GM18909 (cell line): Measurements from ENCODE around the gene GALNTL6.

Source experiments
- ATAC-seq: cut with Tn5 transposase; IDR thresholded peaks from one replicate; pipeline ENCODE4 v1.9.1; 2021; ENCODE audit warnings: mild to moderate bottlenecking; ENCODE audit not compliant: unreplicated experiment, poor library complexity

GALNTL6 gene

DNA sequence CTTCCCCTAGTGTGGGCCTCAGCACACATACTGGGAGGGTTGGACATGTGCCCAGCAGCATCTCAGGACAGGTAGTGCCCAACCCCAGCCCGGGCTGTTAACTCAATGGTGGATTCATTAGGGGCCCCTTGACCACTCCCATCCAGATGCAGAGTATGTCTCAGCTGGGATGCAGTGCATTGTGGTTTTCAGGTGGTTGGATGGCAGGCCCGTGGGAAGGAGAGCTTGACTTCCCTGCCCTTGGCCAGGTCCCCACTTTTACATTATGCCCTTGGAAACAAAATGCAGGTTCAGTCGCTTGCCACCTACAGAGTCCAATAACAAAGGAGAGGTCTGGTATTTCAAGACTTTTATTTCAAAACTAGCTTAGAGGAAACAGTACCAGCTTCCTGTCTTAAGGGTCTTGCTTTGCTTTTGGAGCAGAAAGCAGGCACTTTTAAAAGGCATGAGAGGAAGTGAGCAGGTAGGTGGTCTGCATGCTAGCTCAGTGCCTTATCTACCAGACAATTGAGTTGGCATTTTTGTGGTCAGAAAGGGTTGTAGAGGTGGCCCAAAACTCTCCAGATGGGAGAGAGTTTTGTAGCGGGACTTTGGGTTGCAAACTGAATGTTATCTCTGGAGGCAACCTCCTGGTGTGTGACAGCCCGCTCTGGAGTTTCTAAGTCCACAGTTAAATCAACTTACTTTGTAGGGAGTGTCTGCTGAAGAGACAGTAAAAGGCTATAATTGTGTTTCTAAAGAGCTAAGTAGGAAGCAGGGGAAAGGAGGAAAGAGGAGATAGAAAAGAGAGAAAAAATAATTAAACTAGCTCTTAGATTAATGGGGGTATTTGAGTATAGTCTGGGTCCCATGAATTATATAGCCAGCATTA lies 171.0 kb downstream of the GALNTL6 start:
- ATAC-seq, result no peak

DNA sequence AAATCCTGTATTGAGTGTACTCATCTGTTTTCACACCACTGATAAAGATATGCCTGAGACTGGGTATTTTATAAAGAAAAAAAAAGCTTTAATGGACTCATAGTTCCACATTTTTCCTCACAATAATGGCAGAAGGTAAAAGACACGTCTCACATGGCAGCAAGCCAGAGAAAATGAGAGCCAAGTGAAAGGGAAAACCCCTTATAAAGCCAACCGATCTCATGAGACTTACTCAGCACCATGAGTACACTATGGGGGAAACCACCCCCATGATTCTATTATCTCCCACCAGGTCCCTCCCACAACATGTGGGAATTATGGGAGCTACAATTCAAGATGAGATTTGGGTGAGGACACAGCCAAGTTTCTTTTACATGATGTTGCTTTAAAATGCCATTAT lies 171.9 kb downstream of the GALNTL6 start:
- no peak for ATAC-seq

DNA sequence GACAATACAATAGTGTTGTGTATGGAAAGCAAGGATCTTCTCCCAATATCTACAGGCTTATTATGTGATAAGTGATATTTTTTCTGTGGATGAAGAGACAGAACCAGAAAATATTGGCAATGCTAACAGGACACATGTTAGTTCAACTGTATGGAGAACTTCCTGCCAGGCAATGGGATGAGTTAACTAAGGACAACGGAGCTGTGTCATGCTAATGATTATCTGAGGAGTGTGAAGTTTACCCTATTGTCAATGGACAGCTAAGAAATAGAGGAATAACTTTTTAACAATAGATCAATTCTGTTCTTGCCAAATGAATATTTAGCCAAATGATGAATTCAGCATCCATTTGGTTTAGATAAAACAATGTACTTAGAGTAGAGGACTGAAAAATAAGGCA lies 180.0 kb downstream of the GALNTL6 start:
- ATAC-seq, result no peak

DNA sequence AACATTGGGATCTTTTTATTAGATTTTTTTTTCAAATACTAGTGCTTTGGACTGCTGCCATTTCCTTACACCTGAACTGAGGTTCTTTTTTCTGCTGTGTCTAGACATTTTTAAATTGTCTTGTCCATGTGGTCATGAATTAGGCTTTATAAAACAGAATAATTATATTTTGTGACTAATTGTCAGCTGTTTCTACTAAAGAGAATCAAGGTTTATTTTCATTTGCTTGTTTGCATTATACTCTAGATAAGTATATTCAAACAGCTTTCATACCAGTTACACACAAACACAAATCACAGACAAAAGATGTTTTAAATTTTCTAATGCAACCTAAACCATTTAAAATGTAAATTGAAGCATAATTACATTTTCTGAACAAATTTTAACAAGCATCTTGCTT lies 194.7 kb downstream of the GALNTL6 start:
- no peak for ATAC-seq

DNA sequence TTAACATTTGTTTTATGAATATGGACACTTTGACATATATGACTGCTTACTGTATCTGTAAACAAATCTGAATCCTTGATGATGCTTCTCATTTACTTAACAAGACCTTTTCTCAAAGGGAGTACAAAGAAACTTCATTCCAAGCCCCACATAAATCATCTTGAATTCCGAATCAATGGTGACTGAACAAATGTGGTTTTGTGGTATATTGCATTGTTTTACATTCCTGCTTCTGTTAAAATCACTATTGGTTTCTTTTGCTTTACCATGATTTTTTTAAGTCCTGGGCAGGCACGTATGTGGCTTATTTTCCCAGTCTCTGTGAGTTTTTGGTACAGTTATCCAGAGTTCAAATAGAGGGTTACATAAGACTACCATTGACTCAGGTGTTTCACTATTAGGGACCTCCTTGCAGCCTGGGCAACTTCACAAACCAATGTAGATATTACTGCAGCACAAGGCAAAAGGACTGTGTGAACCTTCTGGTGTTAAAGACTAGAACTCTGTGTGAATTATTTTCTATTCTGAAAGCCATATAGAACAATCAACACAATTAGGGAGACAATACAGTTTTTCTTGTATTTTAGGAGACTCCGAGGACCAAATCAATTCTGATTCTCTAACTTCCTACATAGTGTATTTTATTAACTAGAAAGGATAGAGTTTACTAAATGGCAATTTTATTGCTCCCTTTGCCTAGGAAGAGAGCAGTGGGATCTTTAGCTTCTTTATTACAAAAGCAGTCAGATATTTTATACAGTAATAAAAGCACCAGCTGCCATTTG lies 196.4 kb downstream of the GALNTL6 start:
- no peak for ATAC-seq

DNA sequence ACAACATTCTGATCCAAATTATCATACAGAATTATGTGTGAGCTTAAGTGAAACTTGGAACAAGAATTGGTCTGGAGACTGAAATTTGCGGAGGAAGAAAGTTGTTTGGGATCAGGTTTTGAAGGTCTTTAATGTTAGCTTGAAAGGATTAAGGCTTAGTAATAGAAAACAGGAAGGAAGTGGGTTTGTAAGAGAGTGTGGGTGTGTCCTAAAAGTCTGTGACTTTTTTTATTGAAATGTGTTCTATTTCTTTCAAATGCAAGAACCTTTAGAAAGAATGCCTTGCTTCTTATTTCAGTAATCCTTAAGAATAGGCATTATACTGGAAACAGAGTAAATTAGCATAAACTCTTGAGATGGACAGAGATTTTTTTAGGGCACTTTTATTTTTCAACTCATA lies 198.0 kb downstream of the GALNTL6 start:
- ATAC-seq, result no peak

DNA sequence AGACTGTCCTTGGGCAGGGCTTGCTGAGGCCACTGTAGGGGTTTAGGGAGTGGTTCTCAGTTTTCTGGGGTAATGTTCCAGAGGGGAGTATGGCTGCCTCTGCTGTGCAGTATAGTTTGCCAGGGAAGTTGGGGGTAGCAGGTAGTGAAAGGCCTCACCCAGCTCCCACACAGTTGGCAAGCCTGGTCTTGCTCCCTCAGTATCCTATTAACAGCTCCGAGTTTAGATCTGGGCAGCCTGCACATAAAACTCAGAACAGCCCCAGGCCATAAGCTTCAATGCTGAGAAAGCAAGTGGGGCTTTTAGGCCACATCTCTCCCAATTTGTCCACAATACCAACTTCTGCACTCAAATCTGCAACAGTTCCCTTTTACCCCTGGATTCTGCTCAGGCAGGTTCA lies 205.2 kb downstream of the GALNTL6 start:
- no peak for ATAC-seq

DNA sequence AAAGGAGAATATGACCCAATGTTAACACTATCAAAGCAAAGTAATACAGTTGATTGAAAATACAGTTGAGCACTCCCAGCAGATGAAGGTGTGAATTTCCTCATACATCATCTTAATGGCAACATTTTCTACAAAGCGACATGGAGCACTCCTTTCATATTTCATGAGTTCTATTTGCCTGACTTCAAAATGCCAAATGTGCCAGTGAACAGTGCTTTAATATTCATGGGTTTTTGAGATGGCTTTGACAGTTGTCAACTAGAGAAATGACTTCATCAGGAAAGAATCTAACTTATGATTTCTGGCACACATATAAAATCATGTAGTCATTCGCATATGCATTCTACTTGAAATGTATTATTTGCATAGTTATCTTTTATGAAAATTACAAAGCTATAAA lies 222.4 kb downstream of the GALNTL6 start:
- ATAC-seq, result no peak

DNA sequence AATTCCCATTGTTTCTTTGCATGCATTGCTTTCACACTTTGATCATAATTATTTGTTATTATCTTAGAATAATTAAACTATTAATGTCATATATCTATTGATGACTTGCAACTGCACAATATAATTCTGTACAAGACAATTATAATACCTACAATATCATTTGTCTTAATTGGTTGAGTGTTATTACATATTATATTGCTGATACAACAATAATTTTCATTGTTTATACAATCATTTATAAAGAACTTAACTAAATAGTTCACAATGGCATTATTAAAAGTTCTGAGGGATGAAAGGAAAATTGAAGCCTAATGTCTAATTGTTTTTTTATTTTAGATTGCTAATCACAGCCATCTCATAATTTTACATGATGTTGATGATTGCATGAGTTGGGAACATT lies 227.6 kb downstream of the GALNTL6 start:
- no peak for ATAC-seq

DNA sequence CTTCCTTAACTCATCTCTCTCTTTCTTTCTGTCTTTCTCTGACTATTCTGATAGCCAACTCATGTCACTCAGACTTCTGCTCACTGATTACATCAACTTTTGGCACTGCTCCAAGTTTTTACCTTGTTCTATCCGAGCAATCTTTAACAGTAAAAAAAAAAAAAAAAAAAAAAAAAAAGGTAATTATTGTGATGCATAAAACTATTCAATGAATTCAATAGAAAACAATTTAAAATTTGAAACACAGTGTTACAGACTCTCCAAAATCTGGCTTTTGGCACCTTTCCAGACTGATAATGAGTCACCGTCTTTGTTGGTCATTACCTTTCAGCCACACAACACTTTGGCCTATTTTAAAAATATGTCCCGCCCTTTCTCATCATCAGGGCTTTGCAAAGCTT lies 229.5 kb downstream of the GALNTL6 start:
- no peak for ATAC-seq

DNA sequence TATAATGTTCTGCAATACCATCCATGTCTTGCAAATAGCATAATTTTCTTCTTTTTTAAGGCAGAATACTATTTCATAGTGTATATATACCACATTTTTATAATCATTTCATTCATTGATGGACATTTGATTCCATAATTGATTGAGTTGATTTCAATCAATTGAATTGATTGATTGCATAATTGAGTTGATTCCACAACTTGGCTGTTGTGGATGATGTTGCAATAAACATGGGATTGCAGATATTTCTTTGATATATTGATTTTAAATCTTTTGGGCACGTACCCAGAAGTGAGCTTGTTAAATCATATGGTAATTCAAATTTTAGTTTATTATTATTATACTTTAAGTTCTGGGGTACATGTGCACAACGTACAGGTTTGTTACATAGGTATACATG lies 232.8 kb downstream of the GALNTL6 start:
- no peak for ATAC-seq

DNA sequence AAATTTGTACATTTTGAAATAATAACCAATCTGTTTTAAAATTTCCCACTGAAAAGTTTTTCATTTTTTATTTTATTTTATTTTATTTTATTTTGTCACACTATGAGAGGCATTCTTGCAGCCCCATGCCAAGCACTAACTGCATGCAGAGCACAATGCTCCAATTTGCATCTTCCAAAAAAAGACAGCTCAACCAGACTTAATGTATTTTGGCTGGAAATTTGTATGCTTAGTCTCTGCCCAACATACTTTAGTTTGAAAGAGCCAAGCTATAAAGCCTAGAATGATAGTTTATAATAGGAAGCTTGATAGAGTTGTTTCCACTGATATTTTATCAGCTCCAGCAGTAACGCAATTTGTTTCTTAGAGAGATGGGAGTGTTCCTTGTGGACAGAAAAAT lies 235.5 kb downstream of the GALNTL6 start:
- no peak for ATAC-seq

DNA sequence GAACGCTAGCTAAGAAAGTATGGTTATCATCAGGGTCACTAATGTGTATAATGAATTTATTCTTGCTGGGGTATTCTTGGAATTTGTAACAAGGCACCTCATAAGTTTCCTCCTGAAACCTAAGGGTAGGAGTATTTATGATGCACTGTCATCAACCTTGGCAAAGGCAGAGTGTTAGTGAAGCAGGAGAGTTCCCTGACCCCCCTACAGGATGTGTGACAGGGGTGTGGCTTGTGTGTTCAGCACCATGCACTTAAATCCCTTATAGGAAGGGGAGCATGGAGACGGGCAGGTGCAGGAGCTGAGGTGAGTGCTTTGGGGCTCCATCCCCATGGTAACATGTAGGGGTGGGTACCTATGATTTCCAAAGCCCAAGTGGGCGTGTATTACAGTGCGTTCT lies 237.7 kb downstream of the GALNTL6 start:
- ATAC-seq, result no peak

DNA sequence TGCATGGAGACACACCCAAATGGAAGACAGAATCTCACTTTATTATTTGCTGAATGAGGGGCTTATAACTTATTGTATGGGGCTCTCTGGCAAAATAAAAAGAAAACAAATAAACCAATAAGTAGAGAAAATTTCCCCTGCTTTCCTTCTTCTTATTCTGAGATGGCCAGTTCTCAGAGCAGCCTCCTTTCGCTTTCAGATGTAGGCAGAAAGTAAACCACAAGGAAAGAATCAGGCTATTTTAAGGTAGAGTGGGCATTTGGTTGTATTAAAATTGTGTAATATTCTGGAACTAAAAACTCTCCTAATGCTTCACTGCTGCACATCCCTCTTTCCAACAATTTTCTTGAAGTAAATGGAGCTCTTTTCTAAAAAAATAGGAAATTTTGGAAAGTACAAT lies 241.8 kb downstream of the GALNTL6 start:
- peak; percentile 87 for ATAC-seq

DNA sequence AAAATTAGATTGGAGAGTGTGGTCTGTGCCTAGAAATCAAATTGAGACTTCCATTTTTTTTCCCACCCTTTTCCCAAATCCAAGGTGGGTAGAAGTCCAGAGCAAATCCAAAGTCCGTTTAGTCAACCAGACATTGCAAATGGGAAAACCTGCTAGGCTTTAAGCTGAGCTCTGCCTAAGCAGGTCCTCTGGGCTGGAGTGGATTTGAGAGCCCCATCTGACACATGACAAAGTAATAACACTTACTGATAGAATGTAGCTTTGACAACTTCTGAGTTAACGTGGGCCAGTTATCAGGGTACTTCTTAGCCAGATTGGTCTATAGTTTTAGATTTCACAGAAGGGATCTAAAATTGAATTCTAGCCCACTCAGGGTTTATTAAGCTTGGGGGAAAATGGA lies 242.3 kb downstream of the GALNTL6 start:
- ATAC-seq, result peak; percentile 17

DNA sequence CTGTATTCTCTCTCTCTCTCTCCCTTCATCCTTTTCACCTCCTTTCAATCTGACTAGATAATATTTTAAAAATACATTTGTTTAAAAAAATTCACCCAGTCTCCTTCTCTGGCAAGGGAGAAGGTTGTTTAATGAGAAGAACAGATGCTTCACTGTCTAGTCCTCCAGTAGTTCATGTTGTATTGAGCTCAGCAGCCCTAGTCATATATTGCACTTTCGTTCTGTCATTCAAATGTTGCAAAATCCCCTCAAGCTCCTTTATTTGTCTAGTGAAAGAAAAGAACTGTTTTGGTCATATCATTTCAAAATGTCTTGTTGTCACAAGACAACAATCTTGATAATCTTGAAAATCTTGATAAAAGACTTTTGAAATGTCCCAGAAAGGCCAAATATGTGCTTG lies 248.0 kb downstream of the GALNTL6 start:
- peak; percentile 69 for ATAC-seq

DNA sequence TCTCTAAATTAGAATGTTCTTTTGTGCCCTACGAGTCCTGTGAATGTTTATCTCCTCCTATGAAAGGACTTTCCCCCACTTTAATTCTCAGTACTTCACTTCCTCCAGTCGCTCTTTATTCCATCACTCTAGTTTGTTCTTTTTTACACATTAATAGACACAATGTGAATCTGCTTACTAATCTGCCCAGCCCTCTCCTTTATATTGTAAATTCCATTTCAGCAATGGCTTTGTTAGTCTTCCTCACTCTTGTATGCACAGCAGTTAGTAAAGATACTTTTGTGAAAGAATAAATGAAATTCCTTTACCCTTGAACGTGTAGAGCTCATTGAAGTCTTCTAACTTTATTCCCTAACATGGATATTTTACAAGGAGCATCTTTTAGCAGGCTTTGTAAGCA lies 255.3 kb downstream of the GALNTL6 start:
- no peak for ATAC-seq

DNA sequence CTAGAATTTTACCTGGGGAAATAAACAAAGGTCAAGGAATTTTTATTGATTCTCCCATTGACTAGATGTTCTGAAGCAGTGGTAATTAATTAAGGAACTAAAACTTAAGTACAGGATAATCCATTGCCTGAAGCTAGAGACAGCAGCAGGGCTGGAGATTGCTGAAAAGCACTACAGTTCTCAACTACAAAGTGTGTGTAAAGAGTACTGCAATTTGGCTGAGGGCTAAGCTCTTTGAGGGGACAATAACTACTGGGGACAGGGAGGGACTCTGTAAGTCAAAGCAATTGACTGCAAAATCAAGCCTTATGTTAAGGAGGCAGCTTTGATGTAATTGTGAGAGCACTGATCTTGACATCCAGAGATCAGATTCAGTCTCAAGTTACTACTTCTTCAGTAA lies 260.4 kb downstream of the GALNTL6 start:
- ATAC-seq, result no peak

DNA sequence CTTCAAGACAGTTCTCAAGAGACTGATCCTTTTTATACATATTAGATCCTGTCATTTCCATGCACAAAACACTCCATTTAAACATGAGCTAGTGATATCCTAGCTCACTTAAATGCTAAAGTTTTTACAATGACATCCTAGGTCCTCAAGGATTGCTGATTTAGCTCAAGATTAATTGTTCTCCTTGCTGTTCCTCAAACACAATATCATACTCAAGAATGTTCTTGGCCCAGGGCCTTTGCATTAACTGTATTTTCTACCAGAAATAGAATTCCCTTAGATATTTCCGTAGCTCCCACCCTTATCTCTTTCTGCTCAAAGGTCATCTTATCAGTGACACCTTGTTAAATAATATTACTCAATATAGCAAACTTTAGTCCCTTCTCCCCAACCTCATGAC lies 270.1 kb downstream of the GALNTL6 start:
- no peak for ATAC-seq

DNA sequence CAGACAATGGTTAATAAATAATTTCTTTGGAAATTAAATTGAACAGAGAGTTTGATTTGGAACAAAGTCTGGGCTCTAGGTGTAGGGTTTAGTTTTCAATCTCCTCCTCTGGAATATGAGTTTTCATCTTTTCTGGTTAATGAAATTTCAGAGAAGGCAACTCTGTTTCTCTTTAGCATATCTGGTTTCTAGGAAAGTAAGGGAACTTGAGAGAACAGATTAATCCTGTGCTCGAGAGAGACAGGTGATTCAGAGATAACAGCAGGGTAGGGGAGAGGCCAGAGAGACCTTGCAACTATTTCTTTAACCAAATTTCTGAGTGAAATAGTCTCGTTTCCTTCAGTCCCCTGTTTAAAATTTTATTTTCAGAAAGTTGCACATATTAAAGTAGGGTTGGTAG lies 275.4 kb downstream of the GALNTL6 start:
- no peak for ATAC-seq

DNA sequence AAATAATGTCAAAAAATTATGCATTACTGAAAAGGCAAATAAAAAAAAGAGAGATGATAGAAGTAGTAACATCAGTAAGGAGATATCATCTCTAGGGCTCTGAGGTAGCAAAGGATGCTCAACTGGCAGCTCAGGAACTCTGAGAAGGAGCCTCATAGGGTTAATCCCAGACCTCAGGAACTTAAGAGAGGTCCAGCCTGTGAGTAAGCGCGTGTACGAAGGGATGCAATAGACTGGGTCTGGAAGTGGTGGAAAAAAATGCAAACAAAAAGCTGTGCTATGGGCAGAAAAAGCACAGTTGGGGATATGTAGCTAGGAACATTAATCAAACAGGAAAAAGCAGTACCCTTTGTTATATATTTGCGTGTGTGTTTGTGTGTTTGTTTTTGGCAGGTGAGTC lies 282.0 kb downstream of the GALNTL6 start:
- no peak for ATAC-seq

DNA sequence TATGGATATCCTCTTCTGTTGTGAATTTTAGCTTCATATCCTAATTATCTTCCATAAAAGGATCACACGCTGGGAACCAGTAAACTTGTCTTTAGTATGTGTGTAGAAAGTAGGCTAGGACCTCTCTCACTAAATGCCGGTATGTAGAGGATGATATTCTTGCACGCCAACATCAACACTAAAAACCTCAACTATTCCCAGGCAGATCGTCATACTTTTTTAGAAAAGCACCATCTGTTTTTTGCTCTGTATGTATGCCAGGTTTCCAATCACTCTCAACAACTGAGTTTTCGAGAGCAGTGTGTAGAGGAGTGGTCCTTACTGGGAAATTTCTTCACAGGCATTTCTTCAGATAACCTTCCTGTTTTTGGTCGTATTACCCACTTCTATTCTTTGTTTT lies 283.6 kb downstream of the GALNTL6 start:
- ATAC-seq, result no peak
